ENCODE data around the gene MKKS. TPM values are rescaled to one million over a fixed set of nuclear protein-coding genes. Genes with fewer than 3 reads are reported as not detected.

MKKS gene
- total and polyA plus RNA-seq, 2 of the 13 experiments (the other 11 are each of a cell fraction or from before 2014, with no cell fraction given), result 26.7 to 34.5 TPM

- no peak; the same call in 1 of the 2 replicates for TF ChIP-seq MTA1 (CRISPR knock-in tag; IDR thresholded peaks at IDR 0.05; ENCODE audit: borderline replicate concordance)
- peak; percentile 94 for TF ChIP-seq ZMYM4 (CRISPR knock-in tag; IDR thresholded peaks at IDR 0.05)
- peak; percentile 60; the same call in 1 of the 2 replicates for TF ChIP-seq IRF2 (CRISPR knock-in tag; IDR thresholded peaks at IDR 0.05)
- TF ChIP-seq GMEB1 (CRISPR knock-in tag; IDR thresholded peaks at IDR 0.05; ENCODE audit: borderline replicate concordance), result 0 out of 2 replicates have a peak, but pooled peaks have one; percentile 32
- TF ChIP-seq, protein P1, sequence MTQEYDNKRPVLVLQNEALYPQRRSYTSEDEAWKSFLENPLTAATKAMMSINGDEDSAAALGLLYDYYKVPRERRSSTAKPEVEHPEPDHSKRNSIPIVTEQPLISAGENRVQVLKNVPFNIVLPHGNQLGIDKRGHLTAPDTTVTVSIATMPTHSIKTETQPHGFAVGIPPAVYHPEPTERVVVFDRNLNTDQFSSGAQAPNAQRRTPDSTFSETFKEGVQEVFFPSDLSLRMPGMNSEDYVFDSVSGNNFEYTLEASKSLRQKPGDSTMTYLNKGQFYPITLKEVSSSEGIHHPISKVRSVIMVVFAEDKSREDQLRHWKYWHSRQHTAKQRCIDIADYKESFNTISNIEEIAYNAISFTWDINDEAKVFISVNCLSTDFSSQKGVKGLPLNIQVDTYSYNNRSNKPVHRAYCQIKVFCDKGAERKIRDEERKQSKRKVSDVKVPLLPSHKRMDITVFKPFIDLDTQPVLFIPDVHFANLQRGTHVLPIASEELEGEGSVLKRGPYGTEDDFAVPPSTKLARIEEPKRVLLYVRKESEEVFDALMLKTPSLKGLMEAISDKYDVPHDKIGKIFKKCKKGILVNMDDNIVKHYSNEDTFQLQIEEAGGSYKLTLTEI (CRISPR knock-in tag; conservative IDR thresholded peaks at IDR 0.05), result no peak
- TF ChIP-seq, protein P2, sequence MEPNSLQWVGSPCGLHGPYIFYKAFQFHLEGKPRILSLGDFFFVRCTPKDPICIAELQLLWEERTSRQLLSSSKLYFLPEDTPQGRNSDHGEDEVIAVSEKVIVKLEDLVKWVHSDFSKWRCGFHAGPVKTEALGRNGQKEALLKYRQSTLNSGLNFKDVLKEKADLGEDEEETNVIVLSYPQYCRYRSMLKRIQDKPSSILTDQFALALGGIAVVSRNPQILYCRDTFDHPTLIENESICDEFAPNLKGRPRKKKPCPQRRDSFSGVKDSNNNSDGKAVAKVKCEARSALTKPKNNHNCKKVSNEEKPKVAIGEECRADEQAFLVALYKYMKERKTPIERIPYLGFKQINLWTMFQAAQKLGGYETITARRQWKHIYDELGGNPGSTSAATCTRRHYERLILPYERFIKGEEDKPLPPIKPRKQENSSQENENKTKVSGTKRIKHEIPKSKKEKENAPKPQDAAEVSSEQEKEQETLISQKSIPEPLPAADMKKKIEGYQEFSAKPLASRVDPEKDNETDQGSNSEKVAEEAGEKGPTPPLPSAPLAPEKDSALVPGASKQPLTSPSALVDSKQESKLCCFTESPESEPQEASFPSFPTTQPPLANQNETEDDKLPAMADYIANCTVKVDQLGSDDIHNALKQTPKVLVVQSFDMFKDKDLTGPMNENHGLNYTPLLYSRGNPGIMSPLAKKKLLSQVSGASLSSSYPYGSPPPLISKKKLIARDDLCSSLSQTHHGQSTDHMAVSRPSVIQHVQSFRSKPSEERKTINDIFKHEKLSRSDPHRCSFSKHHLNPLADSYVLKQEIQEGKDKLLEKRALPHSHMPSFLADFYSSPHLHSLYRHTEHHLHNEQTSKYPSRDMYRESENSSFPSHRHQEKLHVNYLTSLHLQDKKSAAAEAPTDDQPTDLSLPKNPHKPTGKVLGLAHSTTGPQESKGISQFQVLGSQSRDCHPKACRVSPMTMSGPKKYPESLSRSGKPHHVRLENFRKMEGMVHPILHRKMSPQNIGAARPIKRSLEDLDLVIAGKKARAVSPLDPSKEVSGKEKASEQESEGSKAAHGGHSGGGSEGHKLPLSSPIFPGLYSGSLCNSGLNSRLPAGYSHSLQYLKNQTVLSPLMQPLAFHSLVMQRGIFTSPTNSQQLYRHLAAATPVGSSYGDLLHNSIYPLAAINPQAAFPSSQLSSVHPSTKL (CRISPR knock-in tag; IDR thresholded peaks at IDR 0.05), result peak; percentile 94
- TF ChIP-seq HMGXB4 (CRISPR knock-in tag; IDR thresholded peaks at IDR 0.05; ENCODE audit: borderline replicate concordance in 1 of 2, low read depth in 1 of 2), result peak in 1 of 2 experiments; percentile 66; a peak in 1 of 4 replicates
- TF ChIP-seq, protein P3, sequence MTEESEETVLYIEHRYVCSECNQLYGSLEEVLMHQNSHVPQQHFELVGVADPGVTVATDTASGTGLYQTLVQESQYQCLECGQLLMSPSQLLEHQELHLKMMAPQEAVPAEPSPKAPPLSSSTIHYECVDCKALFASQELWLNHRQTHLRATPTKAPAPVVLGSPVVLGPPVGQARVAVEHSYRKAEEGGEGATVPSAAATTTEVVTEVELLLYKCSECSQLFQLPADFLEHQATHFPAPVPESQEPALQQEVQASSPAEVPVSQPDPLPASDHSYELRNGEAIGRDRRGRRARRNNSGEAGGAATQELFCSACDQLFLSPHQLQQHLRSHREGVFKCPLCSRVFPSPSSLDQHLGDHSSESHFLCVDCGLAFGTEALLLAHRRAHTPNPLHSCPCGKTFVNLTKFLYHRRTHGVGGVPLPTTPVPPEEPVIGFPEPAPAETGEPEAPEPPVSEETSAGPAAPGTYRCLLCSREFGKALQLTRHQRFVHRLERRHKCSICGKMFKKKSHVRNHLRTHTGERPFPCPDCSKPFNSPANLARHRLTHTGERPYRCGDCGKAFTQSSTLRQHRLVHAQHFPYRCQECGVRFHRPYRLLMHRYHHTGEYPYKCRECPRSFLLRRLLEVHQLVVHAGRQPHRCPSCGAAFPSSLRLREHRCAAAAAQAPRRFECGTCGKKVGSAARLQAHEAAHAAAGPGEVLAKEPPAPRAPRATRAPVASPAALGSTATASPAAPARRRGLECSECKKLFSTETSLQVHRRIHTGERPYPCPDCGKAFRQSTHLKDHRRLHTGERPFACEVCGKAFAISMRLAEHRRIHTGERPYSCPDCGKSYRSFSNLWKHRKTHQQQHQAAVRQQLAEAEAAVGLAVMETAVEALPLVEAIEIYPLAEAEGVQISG (CRISPR knock-in tag; IDR thresholded peaks at IDR 0.05), result no peak
- no peak for TF ChIP-seq ZSCAN21 (CRISPR knock-in tag; IDR thresholded peaks at IDR 0.05; ENCODE audit: borderline replicate concordance)
- no peak for TF ChIP-seq ARNT (IDR thresholded peaks at IDR 0.05)
- TF ChIP-seq YEATS2 (CRISPR knock-in tag; IDR thresholded peaks at IDR 0.05; ENCODE audit: borderline replicate concordance), result 0 out of 2 replicates have a peak, but pooled peaks have one; percentile 31
- no peak for TF ChIP-seq ZNF333 (CRISPR knock-in tag; IDR thresholded peaks at IDR 0.05; ENCODE audit: borderline replicate concordance)
- peak; percentile 82 to 90 for TF ChIP-seq NR2F1 (CRISPR knock-in tag; IDR thresholded peaks at IDR 0.05)
These were observed 4.5 kb downstream of the MKKS start (continued) for GRCh38 chr20:10429443-10429981.

Measured in HepG2 (cell line).